ENCODE data around the gene TAOK1. TPM values are rescaled to one million over a fixed set of nuclear protein-coding genes. Genes with fewer than 3 reads are reported as not detected.

TAOK1 gene
- polyA plus RNA-seq, 1 experiment, result 34.2 TPM

DNA sequence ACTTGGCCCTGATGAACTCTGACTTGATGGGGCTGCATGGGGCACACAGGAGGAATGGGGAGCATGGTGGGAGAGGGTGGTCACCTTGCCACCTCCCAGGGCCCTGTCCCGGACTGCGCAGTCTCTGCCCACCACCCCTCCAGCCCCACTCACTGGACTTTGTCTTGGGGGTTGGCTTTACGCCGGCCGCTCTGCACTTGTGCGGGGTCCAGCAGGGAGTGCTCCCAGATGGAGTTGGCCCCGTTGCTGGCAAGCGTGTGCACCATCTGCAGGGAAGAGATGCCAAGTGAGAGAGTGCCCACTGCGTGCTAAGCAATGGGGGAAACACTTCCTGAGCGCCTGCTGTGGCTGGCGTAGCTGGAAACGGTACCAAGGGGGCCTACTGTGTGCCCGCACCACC, 192.6 kb downstream of the TAOK1 start:
- H3K27me3 ChIP-seq (ENCODE audit: control insufficient read depth, insufficient read depth, low read length), result no peaks in the 10 kb centered on the region
- H3K4me3 ChIP-seq (ENCODE audit: low read depth, low read length), result no peak overlapping the region
- DNase-seq (ENCODE audit: low read depth, low spot score), result no peak
- CTCF ChIA-PET, result no interaction called here
- POLR2A ChIA-PET, result interaction anchor here (0.8 kb wide), 1 partner anchor 31 kb away, joined by 4 read pairs; no protein-coding TSS in a partner anchor
- peaks cover 3% of the 10 kb centered on the region; the same call in 1 of the 2 replicates for H3K9me3 ChIP-seq (ENCODE audit: control insufficient read depth, insufficient read depth, low read length)
- TF ChIP-seq, protein P1, sequence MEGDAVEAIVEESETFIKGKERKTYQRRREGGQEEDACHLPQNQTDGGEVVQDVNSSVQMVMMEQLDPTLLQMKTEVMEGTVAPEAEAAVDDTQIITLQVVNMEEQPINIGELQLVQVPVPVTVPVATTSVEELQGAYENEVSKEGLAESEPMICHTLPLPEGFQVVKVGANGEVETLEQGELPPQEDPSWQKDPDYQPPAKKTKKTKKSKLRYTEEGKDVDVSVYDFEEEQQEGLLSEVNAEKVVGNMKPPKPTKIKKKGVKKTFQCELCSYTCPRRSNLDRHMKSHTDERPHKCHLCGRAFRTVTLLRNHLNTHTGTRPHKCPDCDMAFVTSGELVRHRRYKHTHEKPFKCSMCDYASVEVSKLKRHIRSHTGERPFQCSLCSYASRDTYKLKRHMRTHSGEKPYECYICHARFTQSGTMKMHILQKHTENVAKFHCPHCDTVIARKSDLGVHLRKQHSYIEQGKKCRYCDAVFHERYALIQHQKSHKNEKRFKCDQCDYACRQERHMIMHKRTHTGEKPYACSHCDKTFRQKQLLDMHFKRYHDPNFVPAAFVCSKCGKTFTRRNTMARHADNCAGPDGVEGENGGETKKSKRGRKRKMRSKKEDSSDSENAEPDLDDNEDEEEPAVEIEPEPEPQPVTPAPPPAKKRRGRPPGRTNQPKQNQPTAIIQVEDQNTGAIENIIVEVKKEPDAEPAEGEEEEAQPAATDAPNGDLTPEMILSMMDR (IDR thresholded peaks at IDR 0.05; ENCODE audit: low read depth, low read length), result no peak
- no peak overlapping the region for H3K27ac ChIP-seq (ENCODE audit: low read depth, low read length)

DNA sequence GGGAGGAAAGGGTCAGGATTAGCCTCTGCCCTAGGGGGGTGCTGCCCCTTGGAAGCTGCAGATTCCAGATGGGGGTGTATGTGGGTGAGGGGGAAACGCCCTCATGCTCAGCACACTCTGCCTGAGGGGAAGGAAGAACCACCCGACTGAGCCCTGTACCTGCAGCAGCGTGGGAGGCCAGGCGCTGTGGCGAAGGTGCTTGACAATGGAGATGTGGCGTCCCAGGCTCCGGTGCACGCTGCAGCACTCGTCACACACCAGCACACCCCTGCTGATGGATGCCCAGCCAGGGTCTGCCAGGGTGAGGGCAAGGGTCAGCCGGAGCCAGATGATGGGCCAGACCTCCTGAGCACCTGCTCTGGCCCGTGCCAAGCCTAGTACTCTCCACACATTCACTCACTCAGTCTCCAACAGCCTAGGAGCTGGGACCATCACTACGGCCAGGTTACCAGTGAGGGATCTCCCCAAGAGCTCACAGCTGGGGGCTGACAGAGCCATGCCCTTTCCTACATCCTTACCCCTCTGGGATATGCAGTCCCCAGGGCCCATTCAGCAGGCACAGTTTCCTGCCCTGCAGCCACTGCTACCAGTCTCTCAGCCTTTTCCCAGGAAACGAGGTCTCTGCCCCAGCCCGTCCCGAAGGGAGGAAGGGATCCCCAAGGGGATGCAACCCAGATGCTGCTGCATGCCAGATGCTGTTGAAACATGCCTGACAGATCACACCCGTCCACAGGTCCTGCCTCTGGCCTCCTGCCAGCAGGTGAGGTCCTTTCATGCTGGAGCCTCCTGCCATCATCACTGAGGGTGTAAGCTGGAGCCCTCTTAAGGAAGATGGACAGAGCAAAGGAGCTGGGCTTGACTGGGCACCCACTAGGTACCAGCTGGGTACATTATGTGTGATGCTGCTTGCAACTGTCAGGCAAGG, 193.4 kb downstream of the TAOK1 start:
- DNase-seq (ENCODE audit: low read depth, low spot score), result no peak
- Histone ChIP-seq H3K4me3 (ENCODE audit: low read depth, low read length) (no peak overlapping the region), H3K27ac (ENCODE audit: low read depth, low read length) (no peak overlapping the region), H3K9me3 (ENCODE audit: control insufficient read depth, insufficient read depth, low read length) (peaks cover 3% of the 10 kb centered on the region; the same call in 1 of the 2 replicates), H3K27me3 (ENCODE audit: control insufficient read depth, insufficient read depth, low read length) (no peaks in the 10 kb centered on the region)
- TF ChIP-seq, protein P1 (IDR thresholded peaks at IDR 0.05; ENCODE audit: low read depth, low read length), result no peak
- ChIA-PET CTCF (no interaction called here), POLR2A (interaction anchor here (0.8 kb wide), 1 partner anchor 30 kb away, joined by 4 read pairs; no protein-coding TSS in a partner anchor)

DNA sequence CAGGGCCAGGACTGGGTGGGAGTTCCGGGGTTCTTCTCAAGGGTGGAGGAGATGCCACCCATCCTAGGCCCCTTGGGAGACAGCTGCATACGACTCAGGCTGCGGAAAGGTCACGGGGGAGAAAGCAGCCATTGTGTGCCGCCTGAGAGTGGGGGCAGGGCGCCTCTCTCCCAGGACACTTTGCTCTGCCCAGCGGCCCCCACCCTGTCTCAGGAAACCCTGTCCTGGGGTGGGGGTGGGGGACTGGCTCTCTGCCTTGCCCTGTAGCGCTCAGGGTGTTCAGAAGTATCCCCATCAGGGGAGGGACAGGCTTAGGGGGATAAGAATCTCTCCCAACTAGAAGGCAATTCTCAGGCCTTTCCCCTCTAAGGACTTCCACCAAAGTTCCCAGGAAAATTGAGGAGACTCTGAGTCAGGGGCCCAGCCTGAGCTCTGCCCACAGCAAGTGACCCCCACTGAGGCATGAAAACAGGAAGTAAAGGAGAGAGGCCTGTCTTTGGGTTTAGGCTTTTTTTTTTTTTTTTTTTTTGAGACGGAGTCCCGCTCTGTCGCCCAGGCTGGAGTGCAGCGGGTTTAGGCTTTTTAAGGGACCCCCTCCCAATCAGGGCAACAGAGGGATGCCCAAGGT, 194.4 kb downstream of the TAOK1 start:
- TF ChIP-seq, protein P1 (IDR thresholded peaks at IDR 0.05; ENCODE audit: low read depth, low read length), result no peak
- no peaks in the 10 kb centered on the region for H3K27me3 ChIP-seq (ENCODE audit: control insufficient read depth, insufficient read depth, low read length)
- no peak overlapping the region for H3K27ac ChIP-seq (ENCODE audit: low read depth, low read length)
- H3K4me3 ChIP-seq (ENCODE audit: low read depth, low read length), result no peak overlapping the region
- ChIA-PET CTCF (no interaction called here), POLR2A (no interaction called here)
- peaks cover 3% of the 10 kb centered on the region; the same call in 1 of the 2 replicates for H3K9me3 ChIP-seq (ENCODE audit: control insufficient read depth, insufficient read depth, low read length)
- no peak for DNase-seq (ENCODE audit: low read depth, low spot score)

DNA sequence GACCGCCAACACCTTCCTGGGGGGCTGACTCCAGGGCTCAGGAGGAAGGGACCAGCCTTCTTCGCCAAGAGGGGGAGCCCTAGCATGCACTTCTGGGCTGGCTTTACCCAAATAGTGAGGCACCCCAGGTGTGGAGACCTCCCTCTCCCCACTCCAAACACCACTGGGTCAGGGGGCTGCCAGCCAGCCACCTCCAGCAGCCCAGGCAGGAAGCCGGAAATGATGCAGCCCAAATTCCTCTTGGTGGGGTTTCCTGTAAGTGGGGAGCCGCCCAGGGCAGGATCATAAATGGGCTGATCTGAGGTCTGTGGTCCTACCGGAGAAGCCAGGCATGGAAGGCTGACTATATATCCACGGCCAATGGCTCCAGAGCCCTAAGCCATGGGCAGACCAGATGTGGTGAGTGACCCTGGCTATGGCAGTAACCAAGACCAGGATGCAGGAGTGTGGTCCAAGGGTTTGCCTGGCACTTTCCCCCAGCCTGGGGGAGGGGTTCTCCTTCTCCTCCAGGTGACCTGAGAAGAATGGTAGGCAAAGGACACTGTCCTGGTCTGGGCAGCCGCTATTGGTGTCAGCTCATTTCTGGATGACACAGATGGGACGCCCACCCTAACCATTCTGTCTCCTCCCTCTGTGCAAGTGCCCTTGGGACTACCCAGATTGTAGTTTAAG, 195.1 kb downstream of the TAOK1 start:
- ChIA-PET CTCF (interaction anchor here (0.7 kb wide), 1 partner anchor 165 kb away, joined by 3 read pairs; no protein-coding TSS in a partner anchor), POLR2A (no interaction called here)
- no peaks in the 10 kb centered on the region for H3K27me3 ChIP-seq (ENCODE audit: control insufficient read depth, insufficient read depth, low read length)
- peaks cover 3% of the 10 kb centered on the region; the same call in 1 of the 2 replicates for H3K9me3 ChIP-seq (ENCODE audit: control insufficient read depth, insufficient read depth, low read length)
- no peak overlapping the region for H3K4me3 ChIP-seq (ENCODE audit: low read depth, low read length)
- TF ChIP-seq, protein P1 (IDR thresholded peaks at IDR 0.05; ENCODE audit: low read depth, low read length), result peak; percentile 24
- DNase-seq (ENCODE audit: low read depth, low spot score), result no peak
- no peak overlapping the region for H3K27ac ChIP-seq (ENCODE audit: low read depth, low read length)

Measured in AG04450 (cell line).